Muscle of back (tissue), 11 donors: Measurements from ENCODE around the gene CRBN. TPM values are rescaled to one million over a fixed set of nuclear protein-coding genes. Genes with fewer than 3 reads are reported as not detected.

Experiments used
- DNase-seq, 3 donors: peaks; one replicate each; pipeline versions ENCODE4 v3.0.0 to v3.0.0-alpha.2; 2013
- polyA plus RNA-seq, 10 donors: library from polyadenylated mRNA; unstranded; fragments of 120-200 nt; gene quantifications; one replicate each; pipeline ENCODE4 v1.2.1, GENCODE V29; 2013; ENCODE audit not compliant: insufficient read length in 10 of 10

The CRBN gene
- polyA plus RNA-seq, 10 donors, result 32.1 to 49.7 (median 41.1) TPM

GRCh38 chr3:3178498-3179328, 778 bp downstream of the CRBN start:
- no peak for DNase-seq

- DNase-seq, result no peak
Measured at GRCh38 chr3:3177861-3178497, 1.5 kb downstream of the CRBN start.

GRCh38 chr3:3172627-3173026, 6.9 kb downstream of the CRBN start:
- no peak for DNase-seq

- peak in 2 of 3 donors; percentile 11 to 31 for DNase-seq
Measured at GRCh38 chr3:3170998-3171397, 8.5 kb downstream of the CRBN start.

GRCh38 chr3:3165650-3166049, 13.8 kb downstream of the CRBN start:
- no peak for DNase-seq

GRCh38 chr3:3165241-3165640, 14.2 kb downstream of the CRBN start:
- no peak for DNase-seq

- no peak for DNase-seq
Measured at GRCh38 chr3:3160826-3161225, 18.7 kb downstream of the CRBN start.

GRCh38 chr3:3157484-3157883, 22.0 kb downstream of the CRBN start:
- DNase-seq, result no peak

GRCh38 chr3:3154879-3155610, 24.4 kb downstream of the CRBN start:
- DNase-seq, result no peak

GRCh38 chr3:3151513-3151912, 28.0 kb downstream of the CRBN start:
- DNase-seq, result no peak

GRCh38 chr3:3149560-3149959, 29.9 kb downstream of the CRBN start:
- no peak for DNase-seq

GRCh38 chr3:3145831-3146230, 33.7 kb downstream of the CRBN start:
- DNase-seq, result no peak

- DNase-seq, result no peak
Measured at GRCh38 chr3:3141939-3142338, 37.6 kb downstream of the CRBN start.

GRCh38 chr3:3137526-3137925, 42.0 kb downstream of the CRBN start:
- DNase-seq, result no peak

GRCh38 chr3:3134750-3135448, 44.6 kb downstream of the CRBN start:
- DNase-seq, result no peak

- no peak for DNase-seq
Measured at GRCh38 chr3:3133500-3133899, 46.0 kb downstream of the CRBN start.

GRCh38 chr3:3129579-3129978, 49.9 kb downstream of the CRBN start:
- DNase-seq, result no peak

- peak in 1 of 3 donors; percentile 2 for DNase-seq
Measured at GRCh38 chr3:3127432-3128010, 52.0 kb downstream of the CRBN start.

- DNase-seq, result peak; percentile 93 to 98 (median 96)
Measured at GRCh38 chr3:3126477-3127431, 52.7 kb downstream of the CRBN start, which contains the start of gene TRNT1. TSS of gene TRNT1 (plus strand) at chr3:3126940. CDS start at chr3:3129041, 2,101 bp downstream.

- DNase-seq, result no peak
Measured at GRCh38 chr3:3125977-3126376, 53.5 kb downstream of the CRBN start.
